Measurements from ENCODE around the gene INSC.

DNA sequence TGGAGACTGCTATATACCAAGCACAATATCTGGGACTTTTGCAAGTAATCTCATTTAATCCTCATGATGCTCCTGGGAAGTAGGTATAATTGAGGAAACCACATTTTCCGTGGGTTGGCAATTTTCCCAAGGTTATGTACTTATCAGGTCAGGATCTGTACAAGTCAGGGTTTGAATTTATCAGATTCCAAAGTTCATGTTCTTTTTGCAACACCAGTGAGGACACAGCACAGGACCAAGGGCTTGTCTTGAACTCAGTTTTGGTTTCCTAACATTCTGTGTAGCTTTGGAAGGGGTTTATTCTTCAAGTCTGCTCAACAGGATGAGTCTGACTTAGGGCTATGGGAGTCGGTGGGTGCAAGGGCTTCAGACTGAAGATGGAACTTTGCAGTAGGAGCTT is 30.4 kb downstream of the INSC start:
- TF ChIP-seq SUZ12 (IDR thresholded peaks at IDR 0.05; ENCODE audit: low read length) (no peak), TAF1 (IDR thresholded peaks at IDR 0.05; ENCODE audit: low read depth, low read length) (no peak), BRCA1 (IDR thresholded peaks at IDR 0.05; ENCODE audit: low read depth, low read length) (no peak), POLR2A (IDR thresholded peaks at IDR 0.05; ENCODE audit: control extremely low read depth in 1 of 2, low read depth in 2 of 2, low read length in 2 of 2) (no peak), JUN (IDR thresholded peaks at IDR 0.05; ENCODE audit: low read depth, low read length) (no peak), EZH2 (IDR thresholded peaks at IDR 0.05; ENCODE audit: low read depth, low read length, severe bottlenecking) (no peak), SAP30 (IDR thresholded peaks at IDR 0.05; ENCODE audit: insufficient read depth, insufficient replicate concordance, low read length) (no peak), SRF (IDR thresholded peaks at IDR 0.05; ENCODE audit: low read depth, low read length) (no peak)
- TF ChIP-seq, protein P1, sequence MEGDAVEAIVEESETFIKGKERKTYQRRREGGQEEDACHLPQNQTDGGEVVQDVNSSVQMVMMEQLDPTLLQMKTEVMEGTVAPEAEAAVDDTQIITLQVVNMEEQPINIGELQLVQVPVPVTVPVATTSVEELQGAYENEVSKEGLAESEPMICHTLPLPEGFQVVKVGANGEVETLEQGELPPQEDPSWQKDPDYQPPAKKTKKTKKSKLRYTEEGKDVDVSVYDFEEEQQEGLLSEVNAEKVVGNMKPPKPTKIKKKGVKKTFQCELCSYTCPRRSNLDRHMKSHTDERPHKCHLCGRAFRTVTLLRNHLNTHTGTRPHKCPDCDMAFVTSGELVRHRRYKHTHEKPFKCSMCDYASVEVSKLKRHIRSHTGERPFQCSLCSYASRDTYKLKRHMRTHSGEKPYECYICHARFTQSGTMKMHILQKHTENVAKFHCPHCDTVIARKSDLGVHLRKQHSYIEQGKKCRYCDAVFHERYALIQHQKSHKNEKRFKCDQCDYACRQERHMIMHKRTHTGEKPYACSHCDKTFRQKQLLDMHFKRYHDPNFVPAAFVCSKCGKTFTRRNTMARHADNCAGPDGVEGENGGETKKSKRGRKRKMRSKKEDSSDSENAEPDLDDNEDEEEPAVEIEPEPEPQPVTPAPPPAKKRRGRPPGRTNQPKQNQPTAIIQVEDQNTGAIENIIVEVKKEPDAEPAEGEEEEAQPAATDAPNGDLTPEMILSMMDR (IDR thresholded peaks at IDR 0.05; ENCODE audit: control extremely low read depth in 1 of 3, insufficient read depth in 1 of 3, low read depth in 1 of 3, low read length in 3 of 3): no peak
- TF ChIP-seq, protein P2, sequence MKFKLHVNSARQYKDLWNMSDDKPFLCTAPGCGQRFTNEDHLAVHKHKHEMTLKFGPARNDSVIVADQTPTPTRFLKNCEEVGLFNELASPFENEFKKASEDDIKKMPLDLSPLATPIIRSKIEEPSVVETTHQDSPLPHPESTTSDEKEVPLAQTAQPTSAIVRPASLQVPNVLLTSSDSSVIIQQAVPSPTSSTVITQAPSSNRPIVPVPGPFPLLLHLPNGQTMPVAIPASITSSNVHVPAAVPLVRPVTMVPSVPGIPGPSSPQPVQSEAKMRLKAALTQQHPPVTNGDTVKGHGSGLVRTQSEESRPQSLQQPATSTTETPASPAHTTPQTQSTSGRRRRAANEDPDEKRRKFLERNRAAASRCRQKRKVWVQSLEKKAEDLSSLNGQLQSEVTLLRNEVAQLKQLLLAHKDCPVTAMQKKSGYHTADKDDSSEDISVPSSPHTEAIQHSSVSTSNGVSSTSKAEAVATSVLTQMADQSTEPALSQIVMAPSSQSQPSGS (IDR thresholded peaks at IDR 0.05; ENCODE audit: low read length): no peak
